DND-41 (cell line): ENCODE measurements around the gene TXNL1.

Source experiments
- EZH2 ChIP-seq: IDR thresholded peaks from 3 replicates; pipeline ENCODE4 v1.6.1; 2012; ENCODE audit warnings: borderline replicate concordance, low read depth, mild to moderate bottlenecking, moderate library complexity, low read length, inconsistent platforms; ENCODE audit not compliant: severe bottlenecking
- TF ChIP-seq, protein P1 (sequence below): IDR thresholded peaks from 2 replicates; pipeline ENCODE4 v1.5.1; 2012; ENCODE audit warnings: borderline replicate concordance, low read length, moderate library complexity, mild to moderate bottlenecking; ENCODE audit not compliant: poor library complexity, severe bottlenecking; ENCODE audit errors: extremely low read depth

GRCh38 chr18:56632070-56633022 lies 6.0 kb downstream of the TXNL1 start:
- TF ChIP-seq, protein P1, sequence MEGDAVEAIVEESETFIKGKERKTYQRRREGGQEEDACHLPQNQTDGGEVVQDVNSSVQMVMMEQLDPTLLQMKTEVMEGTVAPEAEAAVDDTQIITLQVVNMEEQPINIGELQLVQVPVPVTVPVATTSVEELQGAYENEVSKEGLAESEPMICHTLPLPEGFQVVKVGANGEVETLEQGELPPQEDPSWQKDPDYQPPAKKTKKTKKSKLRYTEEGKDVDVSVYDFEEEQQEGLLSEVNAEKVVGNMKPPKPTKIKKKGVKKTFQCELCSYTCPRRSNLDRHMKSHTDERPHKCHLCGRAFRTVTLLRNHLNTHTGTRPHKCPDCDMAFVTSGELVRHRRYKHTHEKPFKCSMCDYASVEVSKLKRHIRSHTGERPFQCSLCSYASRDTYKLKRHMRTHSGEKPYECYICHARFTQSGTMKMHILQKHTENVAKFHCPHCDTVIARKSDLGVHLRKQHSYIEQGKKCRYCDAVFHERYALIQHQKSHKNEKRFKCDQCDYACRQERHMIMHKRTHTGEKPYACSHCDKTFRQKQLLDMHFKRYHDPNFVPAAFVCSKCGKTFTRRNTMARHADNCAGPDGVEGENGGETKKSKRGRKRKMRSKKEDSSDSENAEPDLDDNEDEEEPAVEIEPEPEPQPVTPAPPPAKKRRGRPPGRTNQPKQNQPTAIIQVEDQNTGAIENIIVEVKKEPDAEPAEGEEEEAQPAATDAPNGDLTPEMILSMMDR: no peak
- no peak for TF ChIP-seq EZH2
